Type B pancreatic cell (in vitro differentiated cells): ENCODE results near the gene CARMIL3. TPM values are rescaled to one million over a fixed set of nuclear protein-coding genes. Genes with fewer than 3 reads are reported as not detected.
A peak's percentile ranks its signal among the peaks of the same experiment; 100 is the strongest.

Source experiments
- DNase-seq: peaks from one replicate; pipeline ENCODE4 v3.0.0; 2021; ENCODE audit warnings: mixed read lengths; ENCODE audit not compliant: unreplicated experiment; ENCODE audit errors: extremely low spot score
- H3K27ac Mint-ChIP-seq: 2 replicates; pipeline ENCODE4 v1.8.0; 2021; ENCODE audit warnings: mild to moderate bottlenecking, mixed read lengths
- H3K27me3 Mint-ChIP-seq: 2 replicates; pipeline ENCODE4 v1.8.0; 2021; ENCODE audit warnings: mixed read lengths
- H3K36me3 Mint-ChIP-seq: 2 replicates; pipeline ENCODE4 v1.8.0; 2021; ENCODE audit warnings: mixed read lengths
- H3K4me1 Mint-ChIP-seq: one replicate; pipeline ENCODE4 v1.8.0; 2021; ENCODE audit warnings: mixed read lengths; ENCODE audit not compliant: unreplicated experiment
- H3K4me3 Mint-ChIP-seq: 2 replicates; pipeline ENCODE4 v1.8.0; 2021; ENCODE audit warnings: mild to moderate bottlenecking, mixed read lengths
- H3K9me3 Mint-ChIP-seq: 2 replicates; pipeline ENCODE4 v1.8.0; 2021; ENCODE audit warnings: mixed read lengths
- total RNA-seq: library from RNA; stranded (reverse); gene quantifications from 2 replicates; pipeline ENCODE4 v1.2.1, GENCODE V29; 2021; ENCODE audit warnings: low replicate concordance
- TF ChIP-seq, protein P1 (sequence below): fragments of 200-600 bp; sonication (generic); conservative IDR thresholded peaks from 2 replicates; pipeline ENCODE4 v1.5.0; 2021; ENCODE audit warnings: antibody characterized with exemption, mild to moderate bottlenecking

The CARMIL3 gene
- total RNA-seq, 1 donor from 2014 or later = 2.8 TPM

DNA sequence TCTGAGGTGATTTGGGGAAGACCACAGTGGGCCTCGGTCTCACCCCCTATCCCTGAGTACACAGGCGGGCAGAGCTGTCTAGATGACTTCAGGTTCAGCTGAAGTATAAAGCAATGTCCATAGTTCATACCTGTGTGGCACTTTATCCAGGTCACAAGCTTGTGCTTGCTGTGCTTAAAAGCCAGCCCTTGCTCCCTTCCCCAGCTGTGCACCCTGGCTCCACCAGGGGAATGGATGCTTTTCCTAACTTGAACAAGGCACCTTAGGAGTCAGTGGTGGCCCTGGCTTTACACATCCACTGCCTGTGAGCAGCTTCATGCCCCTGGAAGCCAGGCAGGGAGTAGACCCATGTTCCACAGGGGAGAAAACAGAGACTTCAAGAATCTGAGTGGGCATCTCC lies 5.5 kb downstream of the CARMIL3 start:
- TF ChIP-seq, protein P1, sequence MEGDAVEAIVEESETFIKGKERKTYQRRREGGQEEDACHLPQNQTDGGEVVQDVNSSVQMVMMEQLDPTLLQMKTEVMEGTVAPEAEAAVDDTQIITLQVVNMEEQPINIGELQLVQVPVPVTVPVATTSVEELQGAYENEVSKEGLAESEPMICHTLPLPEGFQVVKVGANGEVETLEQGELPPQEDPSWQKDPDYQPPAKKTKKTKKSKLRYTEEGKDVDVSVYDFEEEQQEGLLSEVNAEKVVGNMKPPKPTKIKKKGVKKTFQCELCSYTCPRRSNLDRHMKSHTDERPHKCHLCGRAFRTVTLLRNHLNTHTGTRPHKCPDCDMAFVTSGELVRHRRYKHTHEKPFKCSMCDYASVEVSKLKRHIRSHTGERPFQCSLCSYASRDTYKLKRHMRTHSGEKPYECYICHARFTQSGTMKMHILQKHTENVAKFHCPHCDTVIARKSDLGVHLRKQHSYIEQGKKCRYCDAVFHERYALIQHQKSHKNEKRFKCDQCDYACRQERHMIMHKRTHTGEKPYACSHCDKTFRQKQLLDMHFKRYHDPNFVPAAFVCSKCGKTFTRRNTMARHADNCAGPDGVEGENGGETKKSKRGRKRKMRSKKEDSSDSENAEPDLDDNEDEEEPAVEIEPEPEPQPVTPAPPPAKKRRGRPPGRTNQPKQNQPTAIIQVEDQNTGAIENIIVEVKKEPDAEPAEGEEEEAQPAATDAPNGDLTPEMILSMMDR = no peak
- no peak for DNase-seq
- H3K36me3 Mint-ChIP-seq = no peaks in the 10 kb centered on the region
- H3K27ac Mint-ChIP-seq = no peak overlapping the region
- H3K9me3 Mint-ChIP-seq = no peaks in the 10 kb centered on the region
- no peak overlapping the region for H3K4me3 Mint-ChIP-seq
- peaks cover 12% of the 10 kb centered on the region for H3K4me1 Mint-ChIP-seq
- H3K27me3 Mint-ChIP-seq = peaks cover 19% of the 10 kb centered on the region

DNA sequence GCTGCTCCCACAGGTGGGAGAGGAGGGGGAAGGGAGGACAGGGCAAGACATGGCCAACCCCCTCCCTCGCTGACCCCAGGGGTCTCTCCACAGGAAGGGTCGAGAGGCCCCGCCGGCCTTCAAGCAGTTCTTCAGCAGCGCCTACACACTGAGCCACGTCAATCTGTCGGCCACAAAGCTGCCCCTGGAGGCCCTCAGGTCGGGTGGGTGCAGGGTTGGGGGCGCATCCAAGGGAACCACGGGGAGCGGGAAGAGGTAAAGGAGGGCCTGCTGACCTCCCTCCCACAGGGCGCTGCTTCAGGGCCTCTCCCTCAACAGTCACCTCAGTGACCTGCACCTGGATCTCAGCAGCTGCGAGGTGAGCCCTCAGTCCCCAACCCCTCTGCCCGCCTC lies 6.1 kb downstream of the CARMIL3 start:
- peaks cover 16% of the 10 kb centered on the region for H3K27me3 Mint-ChIP-seq
- DNase-seq = no peak
- H3K36me3 Mint-ChIP-seq = no peaks in the 10 kb centered on the region
- H3K27ac Mint-ChIP-seq = no peak overlapping the region
- peaks cover 8% of the 10 kb centered on the region for H3K4me1 Mint-ChIP-seq
- no peaks in the 10 kb centered on the region for H3K9me3 Mint-ChIP-seq
- TF ChIP-seq, protein P1 = no peak
- H3K4me3 Mint-ChIP-seq = no peak overlapping the region

DNA sequence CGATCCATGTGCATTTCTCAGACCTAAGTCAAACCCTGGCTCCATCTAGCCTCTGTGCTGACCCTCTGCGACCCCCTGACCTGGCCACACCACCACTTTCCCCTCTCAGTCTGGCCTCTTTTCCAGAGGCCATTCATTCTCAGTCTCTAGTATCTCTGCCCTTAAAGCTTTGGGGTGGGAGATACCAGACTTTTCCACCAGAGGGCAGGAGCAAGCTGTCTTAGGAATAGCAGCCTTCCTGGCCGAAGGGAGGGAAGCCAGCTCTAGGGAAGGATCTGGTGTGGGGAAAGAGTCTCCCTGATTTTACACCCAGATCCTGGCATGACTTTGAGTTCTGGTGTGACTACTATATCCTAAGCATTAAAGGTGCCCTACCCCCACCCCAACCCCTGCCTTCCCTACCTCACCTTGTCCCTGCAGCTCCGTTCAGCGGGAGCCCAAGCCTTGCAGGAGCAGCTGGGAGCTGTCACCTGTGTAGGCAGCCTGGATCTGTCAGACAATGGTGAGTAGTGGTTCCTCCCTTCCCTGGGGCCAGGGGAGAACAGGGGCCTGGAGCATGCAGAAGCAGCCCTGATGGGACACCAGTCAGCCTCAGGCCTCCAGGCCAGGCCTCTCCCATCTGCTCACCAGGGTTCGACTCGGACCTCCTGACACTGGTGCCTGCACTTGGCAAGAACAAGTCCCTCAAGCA lies 6.6 kb downstream of the CARMIL3 start:
- DNase-seq = no peak
- Mint-ChIP-seq H3K9me3 (no peaks in the 10 kb centered on the region), H3K27ac (no peak overlapping the region), H3K36me3 (no peaks in the 10 kb centered on the region), H3K27me3 (peaks cover 10% of the 10 kb centered on the region), H3K4me3 (peak overlapping the region; percentile 52), H3K4me1 (peaks cover 4% of the 10 kb centered on the region)
- TF ChIP-seq, protein P1 = peak; percentile 76

DNA sequence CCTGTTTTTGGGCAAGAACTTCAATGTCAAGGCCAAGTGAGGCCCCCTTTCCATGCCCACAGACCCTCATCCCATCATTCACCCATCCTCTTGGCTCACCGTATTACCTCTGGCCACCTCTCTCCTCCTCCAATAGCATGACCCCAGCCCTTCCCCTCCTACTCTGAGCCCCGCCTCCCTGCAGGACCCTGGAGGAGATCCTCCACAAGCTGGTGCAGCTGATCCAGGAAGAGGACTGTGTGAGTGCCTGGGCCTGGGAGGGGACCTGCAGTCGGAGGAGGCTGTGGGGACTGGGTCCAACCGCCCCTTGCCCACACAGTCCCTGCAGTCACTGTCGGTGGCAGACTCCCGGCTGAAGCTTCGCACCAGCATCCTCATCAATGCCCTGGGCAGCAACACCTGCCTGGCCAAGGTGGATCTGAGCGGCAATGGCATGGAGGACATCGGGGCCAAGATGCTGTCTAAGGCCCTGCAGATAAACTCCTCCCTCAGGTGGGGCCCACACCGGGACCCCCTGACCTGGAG lies 7.2 kb downstream of the CARMIL3 start:
- Mint-ChIP-seq H3K27me3 (peaks cover 6% of the 10 kb centered on the region), H3K9me3 (no peaks in the 10 kb centered on the region), H3K4me1 (peaks cover 4% of the 10 kb centered on the region), H3K27ac (no peak overlapping the region), H3K36me3 (no peaks in the 10 kb centered on the region), H3K4me3 (no peak overlapping the region)
- TF ChIP-seq, protein P1 = no peak
- no peak for DNase-seq

DNA sequence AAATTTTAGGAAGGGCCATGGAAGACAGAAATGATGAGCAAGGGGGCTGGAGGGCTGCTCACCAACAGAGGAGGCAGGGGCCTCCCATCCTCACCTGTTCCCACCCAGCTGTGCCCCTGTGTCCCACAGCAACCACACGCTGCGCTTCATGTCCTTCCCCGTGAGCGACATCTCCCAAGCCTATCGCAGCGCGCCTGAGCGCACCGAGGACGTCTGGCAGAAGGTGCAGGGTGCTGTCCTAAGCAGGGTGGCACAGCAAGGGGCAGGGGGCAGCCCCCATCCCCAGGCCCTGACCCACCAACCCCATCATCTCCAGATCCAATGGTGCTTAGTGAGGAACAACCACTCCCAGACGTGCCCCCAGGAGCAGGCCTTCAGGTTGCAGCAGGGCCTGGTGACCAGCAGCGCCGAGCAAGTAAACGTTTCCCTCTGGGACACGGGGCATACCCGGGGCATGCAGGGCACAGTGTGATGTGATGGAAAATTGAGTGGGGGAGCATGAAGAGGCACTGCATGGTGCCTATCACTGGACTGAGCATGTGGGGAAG lies 8.1 kb downstream of the CARMIL3 start:
- TF ChIP-seq, protein P1 = no peak
- Mint-ChIP-seq H3K36me3 (no peaks in the 10 kb centered on the region), H3K4me3 (no peak overlapping the region), H3K27ac (no peak overlapping the region), H3K4me1 (peaks cover 4% of the 10 kb centered on the region), H3K9me3 (no peaks in the 10 kb centered on the region), H3K27me3 (peaks cover 3% of the 10 kb centered on the region)
- no peak for DNase-seq
